Peyer's patch (tissue), 4 donors: Measurements from ENCODE around the gene HMGN4. TPM values are rescaled to one million over a fixed set of nuclear protein-coding genes. Genes with fewer than 3 reads are reported as not detected.

Source experiments
- DNase-seq, 3 donors: peaks; one replicate each; pipeline ENCODE4 v3.0.0-alpha.2; 2017 to 2019
- H3K27ac ChIP-seq, 4 donors: fragments of 200-600 bp; sonication (generic); one replicate each; pipeline ENCODE4 v1.5.1; 2016 to 2019
- H3K27me3 ChIP-seq, 2 donors: fragments of 200-600 bp; sonication (generic); one replicate each; pipeline ENCODE4 v1.5.1; 2019
- H3K36me3 ChIP-seq, 3 donors: fragments of 200-600 bp; sonication (generic); one replicate each; pipeline ENCODE4 v1.5.1; 2016 to 2019
- H3K4me1 ChIP-seq, 4 donors: fragments of 200-600 bp; sonication (generic); one replicate each; pipeline ENCODE4 v1.5.1; 2016 to 2019
- H3K4me3 ChIP-seq, 4 donors: fragments of 200-600 bp; sonication (generic); 1 replicate in 3 of 4; 2 replicates in 1 of 4; pipeline ENCODE4 v1.5.1; 2016 to 2019; ENCODE audit warnings: mild to moderate bottlenecking in 1 of 4
- H3K9me3 ChIP-seq, 4 donors: fragments of 200-600 bp; sonication (generic); one replicate each; pipeline ENCODE4 v1.5.1; 2016 to 2019; ENCODE audit warnings: mild to moderate bottlenecking in 1 of 4
- POLR2A ChIP-seq, 2 donors: fragments of 450-650 bp; IDR thresholded peaks; one replicate each; pipeline ENCODE4 v1.5.1; 2017; ENCODE audit warnings: antibody characterized with exemption in 2 of 2, mild to moderate bottlenecking in 2 of 2, moderate library complexity in 2 of 2
- total RNA-seq, 4 donors: library from RNA; depleted of rRNA; stranded (reverse); fragments of >200 nt; gene quantifications; one replicate each; pipeline ENCODE4 v1.1.0, GENCODE V29; 2016
- TF ChIP-seq, protein P1 (sequence below), 6 experiments: fragments of 450-650 bp in 4 of 6; fragments of 200-600 bp in 2 of 6; sonication (generic) in 1 of 6; IDR thresholded peaks; one replicate each; pipeline ENCODE4 v1.5.1; 2017 to 2019; ENCODE audit warnings: antibody characterized with exemption in 6 of 6, mild to moderate bottlenecking in 3 of 6, moderate library complexity in 1 of 6

Gene HMGN4
- total RNA-seq, 4 donors from 2014 or later = 46.1 to 74.3 (median 57.6) TPM

DNA sequence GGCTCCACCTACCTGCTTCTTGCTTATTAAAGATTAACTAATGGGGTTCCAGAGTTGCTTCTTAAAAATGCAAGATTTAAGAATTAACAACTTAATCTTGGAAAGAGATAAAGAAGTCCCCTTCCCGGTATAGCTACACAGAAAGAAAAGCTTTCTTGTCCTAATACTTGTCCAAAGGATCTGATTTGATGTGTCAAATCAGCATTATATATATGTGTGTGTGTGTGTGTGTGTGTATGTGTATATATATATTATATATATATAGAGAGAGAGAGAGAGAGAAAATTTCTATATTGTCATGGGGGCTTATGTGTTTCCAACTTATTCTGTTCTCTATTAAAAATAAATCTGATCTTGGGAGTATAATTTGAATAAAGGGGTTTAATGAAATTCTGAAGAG is 4.6 kb upstream of the HMGN4 start:
- peaks cover 0 to 8% (median 4%) of the 10 kb centered on the region in 4 donors for H3K4me1 ChIP-seq
- no peaks in the 10 kb centered on the region for H3K27me3 ChIP-seq
- H3K9me3 ChIP-seq = no peaks in the 10 kb centered on the region
- no peak for DNase-seq
- TF ChIP-seq POLR2A (IDR thresholded peaks at IDR 0.05) = no peak
- TF ChIP-seq, protein P1, sequence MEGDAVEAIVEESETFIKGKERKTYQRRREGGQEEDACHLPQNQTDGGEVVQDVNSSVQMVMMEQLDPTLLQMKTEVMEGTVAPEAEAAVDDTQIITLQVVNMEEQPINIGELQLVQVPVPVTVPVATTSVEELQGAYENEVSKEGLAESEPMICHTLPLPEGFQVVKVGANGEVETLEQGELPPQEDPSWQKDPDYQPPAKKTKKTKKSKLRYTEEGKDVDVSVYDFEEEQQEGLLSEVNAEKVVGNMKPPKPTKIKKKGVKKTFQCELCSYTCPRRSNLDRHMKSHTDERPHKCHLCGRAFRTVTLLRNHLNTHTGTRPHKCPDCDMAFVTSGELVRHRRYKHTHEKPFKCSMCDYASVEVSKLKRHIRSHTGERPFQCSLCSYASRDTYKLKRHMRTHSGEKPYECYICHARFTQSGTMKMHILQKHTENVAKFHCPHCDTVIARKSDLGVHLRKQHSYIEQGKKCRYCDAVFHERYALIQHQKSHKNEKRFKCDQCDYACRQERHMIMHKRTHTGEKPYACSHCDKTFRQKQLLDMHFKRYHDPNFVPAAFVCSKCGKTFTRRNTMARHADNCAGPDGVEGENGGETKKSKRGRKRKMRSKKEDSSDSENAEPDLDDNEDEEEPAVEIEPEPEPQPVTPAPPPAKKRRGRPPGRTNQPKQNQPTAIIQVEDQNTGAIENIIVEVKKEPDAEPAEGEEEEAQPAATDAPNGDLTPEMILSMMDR (IDR thresholded peaks at IDR 0.05) = no peak
- H3K4me3 ChIP-seq = peak overlapping the region; percentile 47 to 58 (median 54)
- H3K36me3 ChIP-seq = no peaks in the 10 kb centered on the region
- H3K27ac ChIP-seq = peak overlapping the region; percentile 66 to 82 (median 70)

DNA sequence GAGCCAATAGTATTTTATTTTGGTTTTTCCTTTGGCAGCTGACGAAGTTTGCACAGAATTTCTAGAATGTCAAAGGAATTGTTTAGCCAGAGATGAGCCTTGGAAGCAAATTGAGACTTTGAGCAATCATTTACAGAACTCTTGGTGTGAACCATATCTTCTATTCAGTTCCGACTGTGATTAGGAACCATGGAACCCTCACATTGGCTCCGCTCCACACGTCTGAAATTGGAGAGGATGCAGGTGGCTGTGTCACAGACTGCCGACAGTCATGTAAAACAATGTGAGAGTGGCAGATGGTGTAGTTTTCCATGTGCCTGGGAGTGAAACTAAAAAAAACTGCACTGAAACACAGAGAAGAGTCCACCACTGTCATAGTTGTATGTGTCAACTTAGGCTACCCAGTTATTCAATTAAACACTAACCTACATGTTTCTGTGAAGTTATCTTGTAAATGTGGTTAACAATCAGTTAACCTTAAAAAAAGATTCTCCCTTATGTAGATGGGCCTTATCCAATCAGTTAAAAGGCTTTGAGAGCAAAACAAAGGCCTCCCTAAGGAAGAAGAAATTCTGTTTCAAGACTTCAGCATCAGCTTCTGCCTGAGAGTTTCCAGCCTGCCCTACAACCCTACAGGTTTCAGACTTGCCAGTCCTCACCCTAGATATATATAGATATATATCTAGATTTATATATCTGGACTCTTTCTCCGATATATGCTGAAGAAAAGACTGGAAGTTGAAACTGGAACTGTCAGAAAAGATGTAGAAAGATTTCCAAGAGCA is 3.3 kb upstream of the HMGN4 start:
- Histone ChIP-seq H3K4me1 (peaks cover 0 to 19% (median 4%) of the 10 kb centered on the region in 4 donors), H3K36me3 (no peaks in the 10 kb centered on the region), H3K27ac (no peak overlapping the region), H3K4me3 (no peak overlapping the region), H3K9me3 (no peaks in the 10 kb centered on the region), H3K27me3 (no peaks in the 10 kb centered on the region)
- TF ChIP-seq, protein P1 (IDR thresholded peaks at IDR 0.05) = no peak
- TF ChIP-seq POLR2A (IDR thresholded peaks at IDR 0.05) = no peak
- DNase-seq = no peak

DNA sequence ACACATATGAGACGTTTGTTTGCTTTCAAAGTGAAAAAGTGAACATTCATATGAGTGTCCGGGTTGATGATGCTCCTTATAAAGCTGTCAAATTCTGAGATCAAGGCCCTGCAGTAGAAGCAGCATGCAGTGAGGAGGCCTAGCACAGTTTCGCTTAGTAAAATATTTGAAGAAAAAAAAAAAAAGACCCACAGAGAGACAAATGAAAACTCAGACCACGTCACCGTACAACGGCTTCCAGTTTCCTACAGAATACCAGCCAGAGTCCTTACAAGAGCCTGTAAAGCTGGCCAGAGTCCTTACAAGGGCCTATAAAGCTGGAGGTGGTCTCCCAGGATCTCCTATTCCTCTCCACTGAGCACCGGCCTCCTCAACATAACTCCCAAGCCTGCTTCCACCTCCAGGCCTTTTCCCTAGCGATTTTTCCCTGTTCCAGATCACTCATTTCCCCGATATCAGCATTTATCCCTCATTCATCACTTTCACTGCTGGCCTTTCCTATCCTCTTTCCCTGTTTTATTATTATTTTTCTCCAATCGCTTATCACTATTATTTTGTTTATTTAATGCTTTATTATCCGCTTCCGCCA is 1.5 kb upstream of the HMGN4 start:
- peak in 2 of 3 donors; percentile 52 to 68 for DNase-seq
- no peaks in the 10 kb centered on the region for H3K9me3 ChIP-seq
- H3K4me1 ChIP-seq = peaks cover 0 to 27% (median 4%) of the 10 kb centered on the region in 4 donors
- H3K27ac ChIP-seq = peak overlapping the region; percentile 88 to 96 (median 91)
- H3K27me3 ChIP-seq = no peaks in the 10 kb centered on the region
- peak overlapping the region; percentile 58 to 84 (median 83) for H3K4me3 ChIP-seq
- TF ChIP-seq, protein P1 (IDR thresholded peaks at IDR 0.05) = no peak
- TF ChIP-seq POLR2A (IDR thresholded peaks at IDR 0.05) = no peak
- no peaks in the 10 kb centered on the region for H3K36me3 ChIP-seq

DNA sequence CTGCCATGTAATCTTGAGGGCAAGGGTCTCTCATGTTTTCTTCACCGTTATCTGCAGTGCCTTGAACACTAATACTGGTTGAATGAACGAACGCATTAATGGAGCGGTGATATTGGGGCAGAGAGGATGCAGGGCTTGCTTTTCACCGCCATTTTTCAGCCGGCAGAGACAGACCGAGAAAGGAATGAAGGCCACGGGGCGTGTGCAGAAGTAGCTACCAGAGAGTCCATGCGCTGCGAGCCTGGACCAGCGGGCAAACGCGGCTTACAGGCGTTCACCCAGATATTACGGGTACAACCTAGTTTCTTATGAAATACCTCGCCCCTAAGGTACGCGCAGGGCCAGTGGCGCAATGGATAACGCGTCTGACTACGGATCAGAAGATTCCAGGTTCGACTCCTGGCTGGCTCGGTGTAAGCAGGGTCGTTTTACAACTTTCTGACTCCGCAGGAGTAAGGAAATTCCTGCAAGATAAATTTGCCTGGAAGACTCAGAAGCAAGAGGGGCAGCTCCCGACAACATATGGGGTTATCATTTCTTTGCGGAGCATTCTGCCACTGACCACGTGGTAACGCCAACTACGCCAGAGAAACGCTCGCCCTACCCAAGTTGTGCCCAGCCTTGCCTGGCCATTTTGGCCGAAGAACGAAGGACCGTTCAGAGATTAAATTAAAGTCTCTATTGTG is 863 bp upstream of the HMGN4 start:
- peak overlapping the region; percentile 58 to 84 (median 83) for H3K4me3 ChIP-seq
- peaks cover 0 to 27% (median 4%) of the 10 kb centered on the region in 4 donors for H3K4me1 ChIP-seq
- no peaks in the 10 kb centered on the region for H3K36me3 ChIP-seq
- H3K27me3 ChIP-seq = no peaks in the 10 kb centered on the region
- H3K27ac ChIP-seq = peak overlapping the region; percentile 88 to 96 (median 91)
- H3K9me3 ChIP-seq = no peaks in the 10 kb centered on the region
- peak; percentile 86 to 96 (median 92) for DNase-seq
- TF ChIP-seq, protein P1 (IDR thresholded peaks at IDR 0.05) = no peak
- no peak for TF ChIP-seq POLR2A (IDR thresholded peaks at IDR 0.05)

DNA sequence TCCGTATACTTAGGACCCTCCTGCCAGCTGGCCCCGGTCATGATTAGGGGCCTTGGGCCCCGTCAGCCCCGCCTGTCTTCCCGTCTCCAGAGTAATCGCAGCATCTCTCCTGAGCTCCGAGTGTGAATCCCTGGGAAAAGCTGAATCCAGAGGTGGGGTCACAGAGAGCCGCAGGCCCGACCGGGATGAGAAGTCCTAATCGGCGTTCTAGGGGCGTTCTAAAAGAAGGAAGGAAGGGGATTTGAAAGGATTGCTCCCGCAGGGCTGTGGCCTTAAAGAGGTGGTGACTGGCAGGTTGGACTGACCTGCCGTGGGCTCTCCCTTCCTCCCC is 371 bp downstream of the HMGN4 start:
- TF ChIP-seq, protein P1 (IDR thresholded peaks at IDR 0.05) = no peak
- peak in 1 of 2 donors; percentile 6 for TF ChIP-seq POLR2A (IDR thresholded peaks at IDR 0.05)
- Histone ChIP-seq H3K27ac (peak overlapping the region; percentile 88 to 96 (median 91)), H3K36me3 (no peaks in the 10 kb centered on the region), H3K9me3 (no peaks in the 10 kb centered on the region), H3K4me1 (peaks cover 0 to 27% (median 4%) of the 10 kb centered on the region in 4 donors), H3K4me3 (peak overlapping the region; percentile 58 to 84 (median 83)), H3K27me3 (no peaks in the 10 kb centered on the region)
- no peak for DNase-seq
